H1 (cell line): ENCODE measurements around the gene BCAS2.

Source experiments
- CBX5 ChIP-seq: fragments of 300-800, 300-1000 bp; sonication (generic); IDR thresholded peaks from 2 replicates; pipeline ENCODE4 v1.7.1; 2016; ENCODE audit warnings: antibody characterized with exemption, low read length, low read depth
- CREB1 ChIP-seq: IDR thresholded peaks from 2 replicates; pipeline ENCODE4 v1.6.1; 2012; ENCODE audit warnings: inconsistent platforms
- CTCF ChIP-seq, 3 experiments: IDR thresholded peaks; 1 replicate in 2 of 3; 2 replicates in 1 of 3; pipeline versions ENCODE4 v1.5.1 to v1.6.1; 2011; ENCODE audit warnings: low read length in 3 of 3, mild to moderate bottlenecking in 3 of 3, inconsistent platforms in 2 of 3, low read depth in 1 of 3, moderate library complexity in 1 of 3; ENCODE audit not compliant: insufficient read depth in 1 of 3; ENCODE audit errors: control extremely low read depth in 1 of 3
- EZH2 ChIP-seq: fragments of 200-600 bp; sonication (generic); IDR thresholded peaks from 2 replicates; pipeline ENCODE4 v1.7.1; 2012; ENCODE audit warnings: low read depth, mild to moderate bottlenecking, moderate library complexity, low read length, inconsistent platforms; ENCODE audit not compliant: severe bottlenecking
- JUN ChIP-seq: IDR thresholded peaks from 2 replicates; pipeline ENCODE4 v1.6.1; 2011; ENCODE audit warnings: low read depth, mild to moderate bottlenecking, improper control_type of control experiment, low read length
- JUND ChIP-seq: IDR thresholded peaks from 2 replicates; pipeline ENCODE4 v1.6.1; 2011; ENCODE audit warnings: mild to moderate bottlenecking, improper control_type of control experiment, low read length
- MAFK ChIP-seq: IDR thresholded peaks from 2 replicates; pipeline ENCODE4 v1.6.1; 2012; ENCODE audit warnings: low read depth, mild to moderate bottlenecking, improper control_type of control experiment, low read length
- NRF1 ChIP-seq: IDR thresholded peaks from 2 replicates; pipeline ENCODE4 v1.6.1; 2011; ENCODE audit warnings: mild to moderate bottlenecking, low read depth, low read length, improper control_type of control experiment
- POLR2A ChIP-seq, 2 experiments: IDR thresholded peaks; 1 replicate in 1 of 2; 2 replicates in 1 of 2; pipeline ENCODE4 v1.6.1; 2011; ENCODE audit warnings: low read depth in 2 of 2, low read length in 2 of 2, mild to moderate bottlenecking in 2 of 2; ENCODE audit errors: control extremely low read depth in 1 of 2
- POLR2AphosphoS5 ChIP-seq: IDR thresholded peaks from 2 replicates; pipeline ENCODE4 v1.6.1; 2011; ENCODE audit warnings: low read depth, low read length
- SP1 ChIP-seq: IDR thresholded peaks from 2 replicates; pipeline ENCODE4 v1.6.1; 2011; ENCODE audit warnings: low read depth, low read length
- TAF1 ChIP-seq: IDR thresholded peaks from 2 replicates; pipeline ENCODE4 v1.6.1; 2011; ENCODE audit warnings: mild to moderate bottlenecking, low read depth, low read length
- YY1 ChIP-seq: IDR thresholded peaks from 2 replicates; pipeline ENCODE4 v1.6.1; 2011; ENCODE audit warnings: low read depth, mild to moderate bottlenecking, low read length
- ZNF274 ChIP-seq: IDR thresholded peaks from 2 replicates; pipeline ENCODE4 v1.7.0; 2012; ENCODE audit warnings: low read length, borderline replicate concordance; ENCODE audit errors: extremely low read depth

- TF ChIP-seq JUND = no peak
- TF ChIP-seq MAFK = no peak
- TF ChIP-seq JUN = no peak
- TF ChIP-seq CTCF (IDR thresholded peaks at IDR 0.05; ENCODE audit: control extremely low read depth in 1 of 3, insufficient read depth in 1 of 3, low read depth in 1 of 3, low read length in 3 of 3) = no peak
- TF ChIP-seq ZNF274 = no peak
- no peak for TF ChIP-seq CBX5
- TF ChIP-seq TAF1 = no peak
- TF ChIP-seq EZH2 = no peak
- no peak for TF ChIP-seq CREB1
- TF ChIP-seq POLR2AphosphoS5 = no peak
- no peak for TF ChIP-seq SP1
- no peak for TF ChIP-seq POLR2A (IDR thresholded peaks at IDR 0.05; ENCODE audit: control extremely low read depth in 1 of 2, low read depth in 2 of 2, low read length in 2 of 2)
- TF ChIP-seq NRF1 = no peak
- TF ChIP-seq YY1 = no peak
Observed at GRCh38 chr1:114620419-114620818, 39.0 kb upstream of the BCAS2 start.
